GM23338 (cell line): Measurements from ENCODE around the gene UGT8. TPM values are rescaled to one million over a fixed set of nuclear protein-coding genes. Genes with fewer than 3 reads are reported as not detected.

Experiments
- ATAC-seq: fragments of 200-7000 bp; cut with Tn5 transposase; 3 replicates; pipeline ENCODE4 v1.9.1; 2020
- DNase-seq: peaks from one replicate; pipeline ENCODE4 v3.0.0-alpha.2; 2015; ENCODE audit warnings: low spot score
- H2AFZ ChIP-seq: fragments of 200-600 bp; sonication (generic); 2 replicates; pipeline ENCODE4 v1.8.0; 2016; ENCODE audit warnings: antibody characterized with exemption, mild to moderate bottlenecking, moderate library complexity
- H3F3A ChIP-seq: fragments of 200-600 bp; sonication (generic); replicated peaks from 2 replicates; pipeline ENCODE4 v1.8.0; 2017; ENCODE audit warnings: antibody characterized with exemption, mixed run types, low read depth
- H3K27ac ChIP-seq: fragments of 200-600 bp; sonication (generic); 2 replicates; pipeline ENCODE4 v1.6.1; 2016; ENCODE audit warnings: low read depth
- H3K27me3 ChIP-seq: fragments of 200-600 bp; sonication (generic); 2 replicates; pipeline ENCODE4 v1.8.0; 2016; ENCODE audit warnings: mild to moderate bottlenecking, mixed run types, moderate library complexity; ENCODE audit not compliant: insufficient read depth
- H3K36me3 ChIP-seq: fragments of 200-600 bp; sonication (generic); 2 replicates; pipeline ENCODE4 v1.8.0; 2016; ENCODE audit warnings: mild to moderate bottlenecking; ENCODE audit not compliant: insufficient read depth
- H3K4me1 ChIP-seq: fragments of 200-600 bp; sonication (generic); 2 replicates; pipeline ENCODE4 v1.8.0; 2016; ENCODE audit warnings: mild to moderate bottlenecking, moderate library complexity; ENCODE audit not compliant: insufficient read depth
- H3K4me2 ChIP-seq: fragments of 200-600 bp; sonication (generic); 2 replicates; pipeline ENCODE4 v1.7.1; 2017; ENCODE audit warnings: mixed run types
- H3K4me3 ChIP-seq: fragments of 200-600 bp; sonication (generic); 2 replicates; pipeline ENCODE4 v1.6.1; 2016; ENCODE audit warnings: mixed run types
- H3K79me2 ChIP-seq: fragments of 200-600 bp; sonication (generic); replicated peaks from 2 replicates; pipeline ENCODE4 v1.8.0; 2017; ENCODE audit warnings: mild to moderate bottlenecking; ENCODE audit not compliant: insufficient read depth
- H3K9me2 ChIP-seq: fragments of 200-600 bp; sonication (generic); 2 replicates; pipeline ENCODE4 v1.8.0; 2017; ENCODE audit not compliant: insufficient read depth
- H4K20me1 ChIP-seq: fragments of 200-600 bp; sonication (generic); replicated peaks from 2 replicates; pipeline ENCODE4 v1.8.0; 2017; ENCODE audit warnings: mild to moderate bottlenecking; ENCODE audit not compliant: insufficient read depth
- H3K27ac Mint-ChIP-seq: 2 replicates; pipeline ENCODE4 v1.8.0; 2020; ENCODE audit warnings: inconsistent platforms, mild to moderate bottlenecking, moderate library complexity, mixed read lengths
- H3K27me3 Mint-ChIP-seq: 3 replicates; pipeline ENCODE4 v1.8.0; 2022; ENCODE audit warnings: low read depth, mild to moderate bottlenecking, moderate library complexity, mixed read lengths, inconsistent platforms; ENCODE audit not compliant: insufficient read depth, poor library complexity
- H3K36me3 Mint-ChIP-seq: 3 replicates; pipeline ENCODE4 v1.8.0; 2021; ENCODE audit warnings: low read depth, mild to moderate bottlenecking, inconsistent platforms, moderate library complexity, mixed read lengths
- H3K4me1 Mint-ChIP-seq: 3 replicates; pipeline ENCODE4 v1.8.0; 2020; ENCODE audit warnings: mild to moderate bottlenecking, inconsistent platforms, mixed read lengths
- H3K4me3 Mint-ChIP-seq: 3 replicates; pipeline ENCODE4 v1.8.0; 2021; ENCODE audit warnings: moderate library complexity, mild to moderate bottlenecking, inconsistent platforms, mixed read lengths
- H3K9me3 Mint-ChIP-seq: 3 replicates; pipeline ENCODE4 v1.8.0; 2020; ENCODE audit warnings: moderate library complexity, mild to moderate bottlenecking, inconsistent platforms, mixed read lengths
- CREB1 ChIP-seq: fragments of 250-450 bp; sonication (Bioruptor Pico); IDR thresholded peaks from 2 replicates; pipeline ENCODE4 v1.5.0; 2020; ENCODE audit warnings: low read depth, mild to moderate bottlenecking, moderate library complexity
- EZH2 ChIP-seq: fragments of 200-600 bp; sonication (generic); IDR thresholded peaks from one replicate; pipeline ENCODE4 v1.8.0; 2017; ENCODE audit warnings: antibody characterized with exemption, mild to moderate bottlenecking, low read depth; ENCODE audit not compliant: unreplicated experiment
- EZH2phosphoT487 ChIP-seq: fragments of 200-600 bp; sonication (generic); IDR thresholded peaks from one replicate; pipeline ENCODE4 v1.8.1; 2018; ENCODE audit warnings: antibody characterized with exemption; ENCODE audit not compliant: unreplicated experiment
- JUNB ChIP-seq: IDR thresholded peaks from one replicate; pipeline ENCODE4 v1.6.1; 2016; ENCODE audit warnings: antibody characterized with exemption; ENCODE audit not compliant: unreplicated experiment
- NANOG ChIP-seq: IDR thresholded peaks from 2 replicates; pipeline ENCODE4 v1.6.1; 2016; ENCODE audit warnings: antibody characterized with exemption, borderline replicate concordance
- POLR2AphosphoS5 ChIP-seq: IDR thresholded peaks from 2 replicates; pipeline ENCODE4 v1.6.1; 2016; ENCODE audit warnings: antibody characterized with exemption, low read depth
- STAT1 ChIP-seq: IDR thresholded peaks from one replicate; pipeline ENCODE4 v1.6.1; 2016; ENCODE audit warnings: antibody characterized with exemption; ENCODE audit not compliant: unreplicated experiment
- ZNF114 ChIP-seq: fragments of 250-450 bp; sonication (Bioruptor Pico); IDR thresholded peaks from 2 replicates; pipeline ENCODE4 v1.5.0; 2020; ENCODE audit warnings: mild to moderate bottlenecking, moderate library complexity
- ZNF331 ChIP-seq: fragments of 250-450 bp; sonication (Bioruptor Pico); IDR thresholded peaks from 2 replicates; pipeline ENCODE4 v1.5.0; 2020; ENCODE audit warnings: low read depth, mild to moderate bottlenecking, moderate library complexity
- polyA plus RNA-seq: library from polyadenylated mRNA; unstranded; fragments of >200 nt; fragmentation: Nextera tagmentation; extraction: Ambion mirVana; gene quantifications from 2 replicates; pipeline ENCODE4 v1.2.1, GENCODE V29; 2016
- total RNA-seq: library from RNA; depleted of rRNA; stranded (reverse); fragments of >200 nt; shearing (Covaris generic); gene quantifications from 2 replicates; pipeline ENCODE4 v1.2.3, GENCODE V29; 2014
- TF ChIP-seq, protein P1 (sequence below): IDR thresholded peaks from 2 replicates; pipeline ENCODE4 v1.6.1; 2016; ENCODE audit warnings: antibody characterized with exemption
- TF ChIP-seq, protein P2 (sequence below), 2 experiments: fragments of 200-600 bp in 1 of 2; sonication (generic) in 1 of 2; conservative IDR thresholded peaks; 2 replicates each; pipeline versions ENCODE4 v1.5.1 to v1.6.1; 2016 to 2017; ENCODE audit warnings: antibody characterized with exemption in 2 of 2, low read depth in 2 of 2, mild to moderate bottlenecking in 2 of 2, moderate library complexity in 1 of 2
- TF ChIP-seq, protein P3 (sequence below): IDR thresholded peaks from one replicate; pipeline ENCODE4 v1.6.1; 2018; ENCODE audit warnings: antibody characterized with exemption; ENCODE audit not compliant: unreplicated experiment
- TF ChIP-seq, protein P4 (sequence below): fragments of 250-450 bp; sonication (Bioruptor Pico); IDR thresholded peaks from 2 replicates; pipeline ENCODE4 v1.5.0; 2020; ENCODE audit warnings: mild to moderate bottlenecking, moderate library complexity

UGT8 gene
- total and polyA plus RNA-seq, 2 experiments from 2014 or later, result 14.9 to 39.0 TPM

DNA sequence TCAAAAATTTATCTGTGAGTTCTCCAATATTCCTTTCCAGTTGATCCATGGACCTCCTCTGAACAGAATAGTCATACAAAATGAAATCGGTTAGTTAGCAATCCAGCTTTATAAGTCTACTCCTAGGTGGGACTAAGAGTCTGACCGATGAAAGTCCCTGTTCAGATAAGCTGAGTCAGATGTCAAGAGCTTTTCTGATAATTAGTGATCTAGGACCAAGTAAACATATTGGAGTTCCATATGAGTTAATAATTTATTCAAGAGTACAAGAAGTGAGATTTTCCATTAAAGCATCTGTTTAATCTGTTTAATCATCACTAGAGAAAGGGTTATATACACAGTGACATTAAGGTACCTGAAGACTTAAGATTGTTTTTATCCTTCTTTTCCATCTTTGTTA, 74.7 kb downstream of the UGT8 start:
- H4K20me1 ChIP-seq, result no peaks in the 10 kb centered on the region
- Mint-ChIP-seq H3K36me3 (peaks cover 25% of the 10 kb centered on the region; the same call in 2 of the 3 replicates), H3K9me3 (no peaks in the 10 kb centered on the region; the same call in 2 of the 3 replicates), H3K4me1 (no peaks in the 10 kb centered on the region), H3K4me3 (no peak overlapping the region), H3K27me3 (no peaks in the 10 kb centered on the region), H3K27ac (no peak overlapping the region)
- 0 out of 2 replicates have a peak, but pooled peaks cover 3% of the 10 kb centered on the region for H3K36me3 ChIP-seq
- no peaks in the 10 kb centered on the region for H3K27me3 ChIP-seq
- H3K4me3 ChIP-seq, result no peak overlapping the region
- no peak overlapping the region for H3K27ac ChIP-seq
- H3K4me2 ChIP-seq, result no peak overlapping the region
- DNase-seq (no peak), ATAC-seq (no peak)
- no peaks in the 10 kb centered on the region for H3K9me2 ChIP-seq
- no peaks in the 10 kb centered on the region for H3F3A ChIP-seq
- H3K4me1 ChIP-seq, result no peaks in the 10 kb centered on the region
- TF ChIP-seq NANOG (no peak), POLR2AphosphoS5 (no peak), CREB1 (CRISPR knock-in tag) (no peak), ZNF331 (CRISPR knock-in tag) (no peak), STAT1 (no peak), EZH2 (no peak), ZNF114 (CRISPR knock-in tag) (no peak), EZH2phosphoT487 (no peak), JUNB (no peak)
- TF ChIP-seq, protein P1, sequence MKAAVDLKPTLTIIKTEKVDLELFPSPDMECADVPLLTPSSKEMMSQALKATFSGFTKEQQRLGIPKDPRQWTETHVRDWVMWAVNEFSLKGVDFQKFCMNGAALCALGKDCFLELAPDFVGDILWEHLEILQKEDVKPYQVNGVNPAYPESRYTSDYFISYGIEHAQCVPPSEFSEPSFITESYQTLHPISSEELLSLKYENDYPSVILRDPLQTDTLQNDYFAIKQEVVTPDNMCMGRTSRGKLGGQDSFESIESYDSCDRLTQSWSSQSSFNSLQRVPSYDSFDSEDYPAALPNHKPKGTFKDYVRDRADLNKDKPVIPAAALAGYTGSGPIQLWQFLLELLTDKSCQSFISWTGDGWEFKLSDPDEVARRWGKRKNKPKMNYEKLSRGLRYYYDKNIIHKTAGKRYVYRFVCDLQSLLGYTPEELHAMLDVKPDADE, result no peak
- TF ChIP-seq, protein P2, sequence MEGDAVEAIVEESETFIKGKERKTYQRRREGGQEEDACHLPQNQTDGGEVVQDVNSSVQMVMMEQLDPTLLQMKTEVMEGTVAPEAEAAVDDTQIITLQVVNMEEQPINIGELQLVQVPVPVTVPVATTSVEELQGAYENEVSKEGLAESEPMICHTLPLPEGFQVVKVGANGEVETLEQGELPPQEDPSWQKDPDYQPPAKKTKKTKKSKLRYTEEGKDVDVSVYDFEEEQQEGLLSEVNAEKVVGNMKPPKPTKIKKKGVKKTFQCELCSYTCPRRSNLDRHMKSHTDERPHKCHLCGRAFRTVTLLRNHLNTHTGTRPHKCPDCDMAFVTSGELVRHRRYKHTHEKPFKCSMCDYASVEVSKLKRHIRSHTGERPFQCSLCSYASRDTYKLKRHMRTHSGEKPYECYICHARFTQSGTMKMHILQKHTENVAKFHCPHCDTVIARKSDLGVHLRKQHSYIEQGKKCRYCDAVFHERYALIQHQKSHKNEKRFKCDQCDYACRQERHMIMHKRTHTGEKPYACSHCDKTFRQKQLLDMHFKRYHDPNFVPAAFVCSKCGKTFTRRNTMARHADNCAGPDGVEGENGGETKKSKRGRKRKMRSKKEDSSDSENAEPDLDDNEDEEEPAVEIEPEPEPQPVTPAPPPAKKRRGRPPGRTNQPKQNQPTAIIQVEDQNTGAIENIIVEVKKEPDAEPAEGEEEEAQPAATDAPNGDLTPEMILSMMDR (conservative IDR thresholded peaks at IDR 0.05; ENCODE audit: low read depth in 2 of 2), result no peak
- TF ChIP-seq, protein P3, sequence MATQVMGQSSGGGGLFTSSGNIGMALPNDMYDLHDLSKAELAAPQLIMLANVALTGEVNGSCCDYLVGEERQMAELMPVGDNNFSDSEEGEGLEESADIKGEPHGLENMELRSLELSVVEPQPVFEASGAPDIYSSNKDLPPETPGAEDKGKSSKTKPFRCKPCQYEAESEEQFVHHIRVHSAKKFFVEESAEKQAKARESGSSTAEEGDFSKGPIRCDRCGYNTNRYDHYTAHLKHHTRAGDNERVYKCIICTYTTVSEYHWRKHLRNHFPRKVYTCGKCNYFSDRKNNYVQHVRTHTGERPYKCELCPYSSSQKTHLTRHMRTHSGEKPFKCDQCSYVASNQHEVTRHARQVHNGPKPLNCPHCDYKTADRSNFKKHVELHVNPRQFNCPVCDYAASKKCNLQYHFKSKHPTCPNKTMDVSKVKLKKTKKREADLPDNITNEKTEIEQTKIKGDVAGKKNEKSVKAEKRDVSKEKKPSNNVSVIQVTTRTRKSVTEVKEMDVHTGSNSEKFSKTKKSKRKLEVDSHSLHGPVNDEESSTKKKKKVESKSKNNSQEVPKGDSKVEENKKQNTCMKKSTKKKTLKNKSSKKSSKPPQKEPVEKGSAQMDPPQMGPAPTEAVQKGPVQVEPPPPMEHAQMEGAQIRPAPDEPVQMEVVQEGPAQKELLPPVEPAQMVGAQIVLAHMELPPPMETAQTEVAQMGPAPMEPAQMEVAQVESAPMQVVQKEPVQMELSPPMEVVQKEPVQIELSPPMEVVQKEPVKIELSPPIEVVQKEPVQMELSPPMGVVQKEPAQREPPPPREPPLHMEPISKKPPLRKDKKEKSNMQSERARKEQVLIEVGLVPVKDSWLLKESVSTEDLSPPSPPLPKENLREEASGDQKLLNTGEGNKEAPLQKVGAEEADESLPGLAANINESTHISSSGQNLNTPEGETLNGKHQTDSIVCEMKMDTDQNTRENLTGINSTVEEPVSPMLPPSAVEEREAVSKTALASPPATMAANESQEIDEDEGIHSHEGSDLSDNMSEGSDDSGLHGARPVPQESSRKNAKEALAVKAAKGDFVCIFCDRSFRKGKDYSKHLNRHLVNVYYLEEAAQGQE, result no peak
- TF ChIP-seq, protein P4, sequence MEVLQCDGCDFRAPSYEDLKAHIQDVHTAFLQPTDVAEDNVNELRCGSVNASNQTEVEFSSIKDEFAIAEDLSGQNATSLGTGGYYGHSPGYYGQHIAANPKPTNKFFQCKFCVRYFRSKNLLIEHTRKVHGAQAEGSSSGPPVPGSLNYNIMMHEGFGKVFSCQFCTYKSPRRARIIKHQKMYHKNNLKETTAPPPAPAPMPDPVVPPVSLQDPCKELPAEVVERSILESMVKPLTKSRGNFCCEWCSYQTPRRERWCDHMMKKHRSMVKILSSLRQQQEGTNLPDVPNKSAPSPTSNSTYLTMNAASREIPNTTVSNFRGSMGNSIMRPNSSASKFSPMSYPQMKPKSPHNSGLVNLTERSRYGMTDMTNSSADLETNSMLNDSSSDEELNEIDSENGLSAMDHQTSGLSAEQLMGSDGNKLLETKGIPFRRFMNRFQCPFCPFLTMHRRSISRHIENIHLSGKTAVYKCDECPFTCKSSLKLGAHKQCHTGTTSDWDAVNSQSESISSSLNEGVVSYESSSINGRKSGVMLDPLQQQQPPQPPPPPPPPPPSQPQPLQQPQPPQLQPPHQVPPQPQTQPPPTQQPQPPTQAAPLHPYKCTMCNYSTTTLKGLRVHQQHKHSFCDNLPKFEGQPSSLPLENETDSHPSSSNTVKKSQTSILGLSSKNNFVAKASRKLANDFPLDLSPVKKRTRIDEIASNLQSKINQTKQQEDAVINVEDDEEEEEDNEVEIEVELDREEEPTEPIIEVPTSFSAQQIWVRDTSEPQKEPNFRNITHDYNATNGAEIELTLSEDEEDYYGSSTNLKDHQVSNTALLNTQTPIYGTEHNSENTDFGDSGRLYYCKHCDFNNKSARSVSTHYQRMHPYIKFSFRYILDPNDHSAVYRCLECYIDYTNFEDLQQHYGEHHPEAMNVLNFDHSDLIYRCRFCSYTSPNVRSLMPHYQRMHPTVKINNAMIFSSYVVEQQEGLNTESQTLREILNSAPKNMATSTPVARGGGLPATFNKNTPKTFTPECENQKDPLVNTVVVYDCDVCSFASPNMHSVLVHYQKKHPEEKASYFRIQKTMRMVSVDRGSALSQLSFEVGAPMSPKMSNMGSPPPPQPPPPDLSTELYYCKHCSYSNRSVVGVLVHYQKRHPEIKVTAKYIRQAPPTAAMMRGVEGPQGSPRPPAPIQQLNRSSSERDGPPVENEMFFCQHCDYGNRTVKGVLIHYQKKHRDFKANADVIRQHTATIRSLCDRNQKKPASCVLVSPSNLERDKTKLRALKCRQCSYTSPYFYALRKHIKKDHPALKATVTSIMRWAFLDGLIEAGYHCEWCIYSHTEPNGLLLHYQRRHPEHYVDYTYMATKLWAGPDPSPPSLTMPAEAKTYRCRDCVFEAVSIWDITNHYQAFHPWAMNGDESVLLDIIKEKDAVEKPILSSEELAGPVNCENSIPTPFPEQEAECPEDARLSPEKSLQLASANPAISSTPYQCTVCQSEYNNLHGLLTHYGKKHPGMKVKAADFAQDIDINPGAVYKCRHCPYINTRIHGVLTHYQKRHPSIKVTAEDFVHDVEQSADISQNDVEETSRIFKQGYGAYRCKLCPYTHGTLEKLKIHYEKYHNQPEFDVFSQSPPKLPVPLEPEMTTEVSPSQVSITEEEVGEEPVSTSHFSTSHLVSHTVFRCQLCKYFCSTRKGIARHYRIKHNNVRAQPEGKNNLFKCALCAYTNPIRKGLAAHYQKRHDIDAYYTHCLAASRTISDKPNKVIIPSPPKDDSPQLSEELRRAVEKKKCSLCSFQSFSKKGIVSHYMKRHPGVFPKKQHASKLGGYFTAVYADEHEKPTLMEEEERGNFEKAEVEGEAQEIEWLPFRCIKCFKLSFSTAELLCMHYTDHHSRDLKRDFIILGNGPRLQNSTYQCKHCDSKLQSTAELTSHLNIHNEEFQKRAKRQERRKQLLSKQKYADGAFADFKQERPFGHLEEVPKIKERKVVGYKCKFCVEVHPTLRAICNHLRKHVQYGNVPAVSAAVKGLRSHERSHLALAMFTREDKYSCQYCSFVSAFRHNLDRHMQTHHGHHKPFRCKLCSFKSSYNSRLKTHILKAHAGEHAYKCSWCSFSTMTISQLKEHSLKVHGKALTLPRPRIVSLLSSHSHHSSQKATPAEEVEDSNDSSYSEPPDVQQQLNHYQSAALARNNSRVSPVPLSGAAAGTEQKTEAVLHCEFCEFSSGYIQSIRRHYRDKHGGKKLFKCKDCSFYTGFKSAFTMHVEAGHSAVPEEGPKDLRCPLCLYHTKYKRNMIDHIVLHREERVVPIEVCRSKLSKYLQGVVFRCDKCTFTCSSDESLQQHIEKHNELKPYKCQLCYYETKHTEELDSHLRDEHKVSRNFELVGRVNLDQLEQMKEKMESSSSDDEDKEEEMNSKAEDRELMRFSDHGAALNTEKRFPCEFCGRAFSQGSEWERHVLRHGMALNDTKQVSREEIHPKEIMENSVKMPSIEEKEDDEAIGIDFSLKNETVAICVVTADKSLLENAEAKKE (CRISPR knock-in tag), result no peak
- H2AFZ ChIP-seq, result no peak overlapping the region
- no peaks in the 10 kb centered on the region for H3K79me2 ChIP-seq
